Stimulated activated CD4-positive, alpha-beta T cell treated with anti-CD3 and anti-CD28 coated beads, Interleukin-4, amount 100 ng/mL, for 48 hours (primary cell): ENCODE data around the gene PLCB1.

ENCODE experiments used
- DNase-seq, 2 donors: peaks; one replicate each; pipeline ENCODE4 v3.0.0-alpha.2; 2020; ENCODE audit warnings: low read depth in 2 of 2

Gene PLCB1

GRCh38 chr20:8720089-8720488 lies 588.0 kb downstream of the PLCB1 start:
- DNase-seq: no peak

GRCh38 chr20:8721098-8721497 lies 589.0 kb downstream of the PLCB1 start:
- DNase-seq: peak; percentile 0 to 4

GRCh38 chr20:8722277-8722928 lies 590.3 kb downstream of the PLCB1 start:
- DNase-seq: peak in 1 of 2 donors; percentile 19

GRCh38 chr20:8723296-8723695 lies 591.2 kb downstream of the PLCB1 start:
- no peak for DNase-seq

GRCh38 chr20:8724884-8725283 lies 592.8 kb downstream of the PLCB1 start:
- no peak for DNase-seq

- no peak for DNase-seq
Measured at GRCh38 chr20:8726460-8726859, 594.4 kb downstream of the PLCB1 start.

- no peak for DNase-seq
Measured at GRCh38 chr20:8735014-8735413, 602.9 kb downstream of the PLCB1 start.

- DNase-seq: no peak
Measured at GRCh38 chr20:8735674-8736073, 603.6 kb downstream of the PLCB1 start.

- DNase-seq: no peak
Measured at GRCh38 chr20:8740265-8740664, 608.2 kb downstream of the PLCB1 start.

- no peak for DNase-seq
Measured at GRCh38 chr20:8744228-8744844, 612.3 kb downstream of the PLCB1 start.

- DNase-seq: no peak
Measured at GRCh38 chr20:8749101-8749500, 617.0 kb downstream of the PLCB1 start.

GRCh38 chr20:8749986-8750385 lies 617.9 kb downstream of the PLCB1 start:
- DNase-seq: no peak

- no peak for DNase-seq
Measured at GRCh38 chr20:8755340-8756118, 623.5 kb downstream of the PLCB1 start.

- DNase-seq: no peak
Measured at GRCh38 chr20:8756410-8756809, 624.3 kb downstream of the PLCB1 start.

- no peak for DNase-seq
Measured at GRCh38 chr20:8757146-8757545, 625.1 kb downstream of the PLCB1 start.

GRCh38 chr20:8764344-8764962 lies 632.4 kb downstream of the PLCB1 start:
- no peak for DNase-seq

- no peak for DNase-seq
Measured at GRCh38 chr20:8766868-8767390, 634.9 kb downstream of the PLCB1 start.

GRCh38 chr20:8774412-8774811 lies 642.3 kb downstream of the PLCB1 start:
- no peak for DNase-seq

- no peak for DNase-seq
Measured at GRCh38 chr20:8777911-8778310, 645.8 kb downstream of the PLCB1 start.

GRCh38 chr20:8778387-8778786 lies 646.3 kb downstream of the PLCB1 start:
- DNase-seq: no peak

- no peak for DNase-seq
Measured at GRCh38 chr20:8780915-8781314, 648.8 kb downstream of the PLCB1 start.

- DNase-seq: no peak
Measured at GRCh38 chr20:8782804-8783203, 650.7 kb downstream of the PLCB1 start.
